Stimulated activated CD4-positive, alpha-beta T cell treated with anti-CD3 and anti-CD28 coated beads, Interleukin-1b, Interleukin-23, amount 100 ng/mL, for 24 hours (primary cell): ENCODE results near the gene MSMP.

Experiments
- DNase-seq, 4 experiments: peaks; one replicate each; pipeline ENCODE4 v3.0.0-alpha.2; 2020; ENCODE audit warnings: low read depth in 4 of 4, low spot score in 1 of 4

The MSMP gene

GRCh38 chr9:35754264-35754663, at the start of gene MSMP:
Gene MSMP, minus strand, starts transcription at chr9:35754276. Its CDS starts 147 bp downstream, at chr9:35754129.
- DNase-seq, result no peak

- no peak for DNase-seq
Observed at GRCh38 chr9:35801328-35802128, 47.5 kb upstream of the MSMP start.

- no peak for DNase-seq
Observed at GRCh38 chr9:35800530-35800929, 46.5 kb upstream of the MSMP start.

- peak in 3 of 4 experiments; percentile 26 to 37 (median 35) for DNase-seq
Observed at GRCh38 chr9:35798658-35799374, 44.7 kb upstream of the MSMP start.

GRCh38 chr9:35797311-35798109, 43.4 kb upstream of the MSMP start:
- no peak for DNase-seq

GRCh38 chr9:35795695-35796094, 41.6 kb upstream of the MSMP start:
- no peak for DNase-seq

- DNase-seq, result no peak
Observed at GRCh38 chr9:35793461-35793860, 39.4 kb upstream of the MSMP start.

GRCh38 chr9:35792826-35793225, 38.8 kb upstream of the MSMP start:
- DNase-seq, result no peak

- DNase-seq, result no peak
Observed at GRCh38 chr9:35792024-35792813, 38.1 kb upstream of the MSMP start.

- no peak for DNase-seq
Observed at GRCh38 chr9:35791297-35791921, 37.3 kb upstream of the MSMP start, which contains the start of gene NPR2. Gene NPR2, plus strand, starts transcription at chr9:35791591. Its CDS starts 818 bp downstream, at chr9:35792409.

GRCh38 chr9:35790385-35791296, 36.6 kb upstream of the MSMP start:
- DNase-seq, result peak in 3 of 4 experiments; percentile 13 to 22 (median 21)

GRCh38 chr9:35790025-35790384, 35.9 kb upstream of the MSMP start:
- DNase-seq, result no peak

GRCh38 chr9:35789541-35789940, 35.5 kb upstream of the MSMP start:
- no peak for DNase-seq

- no peak for DNase-seq
Observed at GRCh38 chr9:35783418-35783817, 29.3 kb upstream of the MSMP start.

- DNase-seq, result no peak
Observed at GRCh38 chr9:35781066-35781465, 27.0 kb upstream of the MSMP start.

- no peak for DNase-seq
Observed at GRCh38 chr9:35778496-35778895, 24.4 kb upstream of the MSMP start.

GRCh38 chr9:35776018-35776417, 21.9 kb upstream of the MSMP start:
- no peak for DNase-seq

GRCh38 chr9:35774907-35775635, 21.0 kb upstream of the MSMP start:
- no peak for DNase-seq

GRCh38 chr9:35771943-35772342, 17.9 kb upstream of the MSMP start:
- no peak for DNase-seq
